Astrocyte (in vitro differentiated cells and primary cell): ENCODE data around the gene PLEKHA6. TPM values are rescaled to one million over a fixed set of nuclear protein-coding genes. Genes with fewer than 3 reads are reported as not detected.
"Not testable (repeated sequence)": the region's sequence is repeated elsewhere in the genome, so short reads cannot be mapped to it uniquely, and the experiment has no call there.

Experiments
- DNase-seq: peaks from one replicate; pipeline ENCODE4 v3.0.0-alpha.2; 2010; ENCODE audit warnings: low read depth
- FAIRE-seq: peaks from 2 replicates; lab custom pipeline; 2011; peaks lifted over from hg19 to GRCh38; lab: Jason Lieb, UNC
- H2AFZ ChIP-seq: 2 replicates; pipeline ENCODE4 v1.6.0; 2012; ENCODE audit warnings: low read depth, low read length, inconsistent platforms
- H3K27ac ChIP-seq: 2 replicates; pipeline ENCODE4 v1.5.1; 2011; ENCODE audit warnings: low read depth, low read length, inconsistent platforms
- H3K27me3 ChIP-seq: 2 replicates; pipeline ENCODE4 v1.6.0; 2011; ENCODE audit warnings: low read length, inconsistent platforms; ENCODE audit not compliant: insufficient read depth
- H3K36me3 ChIP-seq: 2 replicates; pipeline ENCODE4 v1.5.1; 2011; ENCODE audit warnings: low read length, inconsistent platforms; ENCODE audit not compliant: insufficient read depth
- H3K4me1 ChIP-seq: 2 replicates; pipeline ENCODE4 v1.5.1; 2011; ENCODE audit warnings: low read length, inconsistent platforms; ENCODE audit not compliant: insufficient read depth
- H3K4me2 ChIP-seq: 2 replicates; pipeline ENCODE4 v1.6.0; 2012; ENCODE audit warnings: low read length, inconsistent platforms
- H3K4me3 ChIP-seq: 2 replicates; pipeline ENCODE4 v1.5.1; 2011; ENCODE audit warnings: low read depth, mild to moderate bottlenecking, low read length, inconsistent platforms; ENCODE audit not compliant: insufficient read depth
- H3K79me2 ChIP-seq: 2 replicates; pipeline ENCODE4 v1.6.0; 2012; ENCODE audit warnings: mild to moderate bottlenecking, low read length, inconsistent platforms; ENCODE audit not compliant: insufficient read depth
- H3K9ac ChIP-seq: 2 replicates; pipeline ENCODE4 v1.6.0; 2012; ENCODE audit warnings: mild to moderate bottlenecking, low read length, inconsistent platforms
- H3K9me3 ChIP-seq: 2 replicates; pipeline ENCODE4 v1.5.1; 2012; ENCODE audit warnings: low read depth, mild to moderate bottlenecking, low read length, inconsistent platforms; ENCODE audit not compliant: insufficient read depth
- H4K20me1 ChIP-seq: 2 replicates; pipeline ENCODE4 v1.6.0; 2012; ENCODE audit warnings: low read length, inconsistent platforms; ENCODE audit not compliant: insufficient read depth
- H3K27ac Mint-ChIP-seq: one replicate; pipeline ENCODE4 v1.8.0; 2021; ENCODE audit warnings: mild to moderate bottlenecking, mixed read lengths; ENCODE audit not compliant: unreplicated experiment
- H3K27me3 Mint-ChIP-seq: one replicate; pipeline ENCODE4 v1.8.0; 2021; ENCODE audit warnings: low read depth, mixed read lengths; ENCODE audit not compliant: unreplicated experiment
- H3K36me3 Mint-ChIP-seq: one replicate; pipeline ENCODE4 v1.8.0; 2021; ENCODE audit warnings: low read depth, mixed read lengths; ENCODE audit not compliant: unreplicated experiment
- H3K4me1 Mint-ChIP-seq: one replicate; pipeline ENCODE4 v1.8.0; 2021; ENCODE audit warnings: low read depth, mixed read lengths; ENCODE audit not compliant: unreplicated experiment
- H3K4me3 Mint-ChIP-seq: one replicate; pipeline ENCODE4 v1.8.0; 2021; ENCODE audit warnings: mild to moderate bottlenecking, moderate library complexity, mixed read lengths; ENCODE audit not compliant: unreplicated experiment
- H3K9me3 Mint-ChIP-seq: one replicate; pipeline ENCODE4 v1.8.0; 2021; ENCODE audit warnings: mild to moderate bottlenecking, mixed read lengths; ENCODE audit not compliant: unreplicated experiment
- CTCF ChIP-seq: IDR thresholded peaks from 2 replicates; pipeline ENCODE4 v1.5.1; 2011; ENCODE audit warnings: low read depth, mild to moderate bottlenecking, inconsistent platforms, low read length, moderate library complexity; ENCODE audit not compliant: insufficient read depth
- EZH2 ChIP-seq: IDR thresholded peaks from 2 replicates; pipeline ENCODE4 v1.6.1; 2012; ENCODE audit warnings: mild to moderate bottlenecking, low read length, inconsistent platforms; ENCODE audit not compliant: insufficient read depth
- total RNA-seq: library from RNA; stranded (reverse); gene quantifications from 2 replicates; pipeline ENCODE4 v1.2.1, GENCODE V29; 2021

Gene PLEKHA6
- total RNA-seq, 1 donor from 2014 or later = 1.5 TPM

DNA sequence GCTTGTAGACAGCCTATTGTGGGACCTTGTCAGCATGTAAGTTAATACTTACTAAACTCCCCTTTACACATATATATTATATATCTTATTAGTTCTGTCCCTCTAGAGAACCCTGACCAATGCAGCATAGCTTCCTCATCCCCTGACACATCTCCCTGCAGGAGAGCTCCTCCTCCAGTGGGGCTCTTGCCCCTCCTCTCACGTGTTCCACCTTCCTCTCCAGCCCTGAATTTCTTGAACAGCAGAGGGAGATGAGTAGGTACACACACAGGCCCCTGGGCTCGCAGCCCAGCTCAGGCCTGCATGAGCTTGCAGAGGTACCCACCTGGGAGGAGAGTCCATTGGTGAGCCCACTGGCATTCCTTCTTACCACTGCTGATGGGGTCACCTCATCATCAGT lies 118.7 kb downstream of the PLEKHA6 start:
- Histone ChIP-seq H3K9me3 (no peaks in the 10 kb centered on the region), H2AFZ (no peak overlapping the region), H3K79me2 (no peaks in the 10 kb centered on the region), H3K9ac (no peak overlapping the region), H3K27me3 (peaks cover 3% of the 10 kb centered on the region), H3K4me3 (no peak overlapping the region), H4K20me1 (no peaks in the 10 kb centered on the region), H3K36me3 (no peaks in the 10 kb centered on the region), H3K4me2 (no peak overlapping the region), H3K4me1 (no peaks in the 10 kb centered on the region), H3K27ac (no peak overlapping the region)
- Mint-ChIP-seq H3K27me3 (peaks cover 22% of the 10 kb centered on the region), H3K4me1 (no peaks in the 10 kb centered on the region), H3K36me3 (peaks cover 5% of the 10 kb centered on the region), H3K27ac (no peak overlapping the region), H3K9me3 (peaks cover 11% of the 10 kb centered on the region), H3K4me3 (no peak overlapping the region)
- DNase-seq (no peak), FAIRE-seq (no peak)
- TF ChIP-seq EZH2 (no peak), CTCF (no peak)

- no peaks in the 10 kb centered on the region for H4K20me1 ChIP-seq
- no peaks in the 10 kb centered on the region for H3K9me3 ChIP-seq
- no peaks in the 10 kb centered on the region for H3K79me2 ChIP-seq
- H3K27me3 ChIP-seq = no peaks in the 10 kb centered on the region
- H3K9ac ChIP-seq = no peak overlapping the region
- H3K27me3 Mint-ChIP-seq = peaks cover 19% of the 10 kb centered on the region
- no peak overlapping the region for H3K27ac Mint-ChIP-seq
- no peak for DNase-seq
- no peak overlapping the region for H3K4me3 Mint-ChIP-seq
- H2AFZ ChIP-seq = no peak overlapping the region
- no peaks in the 10 kb centered on the region for H3K36me3 ChIP-seq
- TF ChIP-seq CTCF (no peak), EZH2 (no peak)
- peaks cover 7% of the 10 kb centered on the region for H3K36me3 Mint-ChIP-seq
- FAIRE-seq = no peak
- no peak overlapping the region for H3K27ac ChIP-seq
- no peak overlapping the region for H3K4me2 ChIP-seq
- H3K4me1 ChIP-seq = no peaks in the 10 kb centered on the region
- H3K4me1 Mint-ChIP-seq = no peaks in the 10 kb centered on the region
- H3K4me3 ChIP-seq = no peak overlapping the region
- peaks cover 14% of the 10 kb centered on the region for H3K9me3 Mint-ChIP-seq
Measured at GRCh38 chr1:204240233-204240632, 119.5 kb downstream of the PLEKHA6 start.

DNA sequence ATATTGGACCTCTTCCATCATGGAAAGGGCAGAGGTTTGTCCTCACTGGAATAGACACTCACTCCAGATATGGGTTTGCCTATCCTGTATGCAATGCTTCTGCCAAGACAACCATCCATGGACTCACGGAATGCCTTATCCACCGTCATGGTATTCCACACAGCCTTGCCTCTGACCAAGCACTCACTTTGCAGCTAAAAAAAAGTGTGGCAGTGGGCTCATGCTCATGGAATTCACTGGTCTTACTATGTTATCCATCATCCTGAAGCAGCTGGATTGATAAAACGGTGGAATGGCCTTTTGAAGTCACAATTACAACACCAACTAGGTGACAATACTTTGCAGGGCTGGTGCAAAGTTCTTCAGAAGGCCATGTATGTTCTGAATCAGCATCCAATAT lies 120.3 kb downstream of the PLEKHA6 start:
- not testable (repeated sequence) for H3K27ac Mint-ChIP-seq, H3K79me2 ChIP-seq, DNase-seq, H3K36me3 ChIP-seq, H3K4me3 ChIP-seq, H3K9me3 ChIP-seq, H3K36me3 Mint-ChIP-seq, H3K4me2 ChIP-seq, H3K4me3 Mint-ChIP-seq, H3K4me1 Mint-ChIP-seq, H4K20me1 ChIP-seq, H2AFZ ChIP-seq, H3K9ac ChIP-seq, FAIRE-seq, H3K27me3 ChIP-seq, H3K27ac ChIP-seq, H3K4me1 ChIP-seq
- H3K27me3 Mint-ChIP-seq = peaks cover 17% of the 10 kb centered on the region
- peaks cover 17% of the 10 kb centered on the region for H3K9me3 Mint-ChIP-seq

DNA sequence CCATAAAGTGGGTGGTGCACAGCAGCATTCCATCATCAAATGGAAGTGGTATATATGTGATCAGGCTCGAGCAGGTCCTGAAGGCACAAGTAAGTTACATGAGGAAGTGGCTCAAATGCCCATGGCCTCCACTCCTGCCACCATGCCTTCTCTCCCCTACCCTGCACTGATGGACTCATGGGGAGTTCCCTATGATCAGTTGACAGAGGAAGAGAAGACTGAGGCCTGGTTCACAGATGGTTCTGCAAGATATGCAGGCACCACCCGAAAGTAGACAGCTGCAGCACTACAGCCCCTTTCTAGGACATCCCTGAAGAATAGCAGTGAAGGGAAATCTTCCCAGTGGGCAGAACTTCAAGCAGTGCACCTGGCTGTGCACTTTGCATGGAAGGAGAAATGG lies 121.2 kb downstream of the PLEKHA6 start:
- H3K9ac ChIP-seq, H3K4me1 Mint-ChIP-seq, H3K4me2 ChIP-seq, H3K27me3 ChIP-seq, H3K4me3 Mint-ChIP-seq, H4K20me1 ChIP-seq, H3K79me2 ChIP-seq, FAIRE-seq, H2AFZ ChIP-seq, H3K9me3 ChIP-seq, H3K27ac ChIP-seq, H3K4me1 ChIP-seq, H3K27ac Mint-ChIP-seq, DNase-seq, H3K36me3 Mint-ChIP-seq, H3K4me3 ChIP-seq, H3K36me3 ChIP-seq: not testable (repeated sequence)
- Mint-ChIP-seq H3K9me3 (peaks cover 17% of the 10 kb centered on the region), H3K27me3 (peaks cover 17% of the 10 kb centered on the region)

DNA sequence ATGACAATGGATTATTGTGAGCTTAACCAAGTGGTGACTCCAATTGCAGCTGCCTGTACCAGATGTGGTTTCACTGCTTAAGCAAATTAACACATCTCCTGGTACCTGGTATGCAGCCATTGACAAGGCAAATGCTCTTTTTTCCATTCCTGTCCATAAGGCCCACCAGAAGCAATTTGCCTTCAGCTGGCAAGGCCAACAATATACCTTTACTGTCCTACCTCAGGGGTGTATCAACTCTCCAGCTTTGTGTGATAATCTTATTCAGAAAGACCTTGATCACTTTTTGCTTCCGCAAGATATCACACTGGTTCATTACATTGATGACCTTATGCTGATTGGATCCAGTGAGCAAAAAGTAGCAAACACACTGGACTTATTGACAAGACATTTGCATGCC lies 122.2 kb downstream of the PLEKHA6 start:
- H3K4me3 ChIP-seq, H3K4me2 ChIP-seq, H3K27ac ChIP-seq, H3K4me1 Mint-ChIP-seq, H3K36me3 ChIP-seq, H4K20me1 ChIP-seq, H3K27me3 ChIP-seq, FAIRE-seq, H2AFZ ChIP-seq, H3K36me3 Mint-ChIP-seq, H3K9ac ChIP-seq, H3K27ac Mint-ChIP-seq, H3K4me1 ChIP-seq, H3K79me2 ChIP-seq, H3K4me3 Mint-ChIP-seq, DNase-seq, H3K9me3 ChIP-seq: not testable (repeated sequence)
- Mint-ChIP-seq H3K27me3 (peaks cover 16% of the 10 kb centered on the region), H3K9me3 (peaks cover 17% of the 10 kb centered on the region)
